Omental fat pad (tissue), 4 donors: ENCODE measurements around the gene CDC42BPG. TPM values are rescaled to one million over a fixed set of nuclear protein-coding genes. Genes with fewer than 3 reads are reported as not detected.

Source experiments
- ATAC-seq: fragments of 150-250 bp; one replicate; pipeline ENCODE4 v1.9.1; 2016; ENCODE audit warnings: mild to moderate bottlenecking, moderate library complexity; ENCODE audit not compliant: low FRiP score
- DNase-seq: peaks from one replicate; pipeline ENCODE4 v3.0.0-alpha.2; 2019; ENCODE audit warnings: low spot score
- total RNA-seq, 4 donors: library from RNA; depleted of rRNA; stranded (reverse); fragments of >200 nt; gene quantifications; one replicate each; pipeline ENCODE4 v1.1.0, GENCODE V29; 2016
- TF ChIP-seq, protein P1 (sequence below), 3 donors: fragments of 450-650 bp; IDR thresholded peaks; one replicate each; pipeline ENCODE4 v1.5.1; 2016 to 2017; ENCODE audit warnings: antibody characterized with exemption in 3 of 3, mild to moderate bottlenecking in 3 of 3, moderate library complexity in 2 of 3

Gene CDC42BPG
- total RNA-seq, 4 donors from 2014 or later: 0.19 to 0.48 (median 0.42) TPM

DNA sequence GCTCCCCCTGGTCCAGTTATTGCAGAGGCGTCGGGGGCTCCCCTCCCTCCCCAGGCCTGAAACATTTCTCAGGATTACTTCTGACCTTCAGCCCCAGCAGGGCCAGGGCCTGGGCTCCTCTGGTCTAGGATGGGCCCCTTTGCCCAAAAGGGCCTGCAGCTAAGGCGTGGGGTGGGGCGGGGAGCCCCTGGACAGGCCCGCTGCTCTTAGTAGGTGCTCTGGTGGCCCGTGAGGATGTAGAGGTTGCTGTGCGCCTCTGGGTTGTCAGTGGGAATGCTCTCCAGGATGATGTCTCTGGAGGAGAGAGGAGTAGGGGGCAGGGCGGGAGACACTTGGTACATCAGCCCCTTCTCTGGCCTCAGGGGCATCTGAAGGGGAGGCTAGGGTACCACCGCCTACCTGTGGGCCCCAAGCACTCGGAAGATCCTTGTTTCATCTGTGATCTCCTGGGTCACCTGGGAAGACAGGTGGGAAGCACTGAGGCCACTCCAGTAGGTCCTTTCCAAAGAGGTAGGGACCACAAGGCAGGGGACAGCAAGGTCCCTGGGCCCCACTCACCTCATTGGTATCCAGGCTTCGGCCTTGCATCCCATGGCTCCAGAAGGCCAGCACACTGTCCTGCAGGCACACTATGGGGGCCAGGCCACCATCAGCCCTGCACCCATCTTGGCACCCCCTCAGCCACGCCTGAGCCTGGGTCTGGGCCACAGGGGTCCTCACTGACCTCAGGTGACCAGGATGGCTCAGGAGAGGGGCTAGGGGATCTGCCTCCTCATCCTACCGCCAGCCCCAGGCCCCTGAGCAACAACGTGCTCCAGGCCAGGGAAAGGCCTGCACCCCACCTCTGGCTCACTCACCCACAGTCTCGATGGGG lies 54.9 kb downstream of the CDC42BPG start:
- no peak for DNase-seq
- no peak for ATAC-seq
- TF ChIP-seq, protein P1, sequence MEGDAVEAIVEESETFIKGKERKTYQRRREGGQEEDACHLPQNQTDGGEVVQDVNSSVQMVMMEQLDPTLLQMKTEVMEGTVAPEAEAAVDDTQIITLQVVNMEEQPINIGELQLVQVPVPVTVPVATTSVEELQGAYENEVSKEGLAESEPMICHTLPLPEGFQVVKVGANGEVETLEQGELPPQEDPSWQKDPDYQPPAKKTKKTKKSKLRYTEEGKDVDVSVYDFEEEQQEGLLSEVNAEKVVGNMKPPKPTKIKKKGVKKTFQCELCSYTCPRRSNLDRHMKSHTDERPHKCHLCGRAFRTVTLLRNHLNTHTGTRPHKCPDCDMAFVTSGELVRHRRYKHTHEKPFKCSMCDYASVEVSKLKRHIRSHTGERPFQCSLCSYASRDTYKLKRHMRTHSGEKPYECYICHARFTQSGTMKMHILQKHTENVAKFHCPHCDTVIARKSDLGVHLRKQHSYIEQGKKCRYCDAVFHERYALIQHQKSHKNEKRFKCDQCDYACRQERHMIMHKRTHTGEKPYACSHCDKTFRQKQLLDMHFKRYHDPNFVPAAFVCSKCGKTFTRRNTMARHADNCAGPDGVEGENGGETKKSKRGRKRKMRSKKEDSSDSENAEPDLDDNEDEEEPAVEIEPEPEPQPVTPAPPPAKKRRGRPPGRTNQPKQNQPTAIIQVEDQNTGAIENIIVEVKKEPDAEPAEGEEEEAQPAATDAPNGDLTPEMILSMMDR (IDR thresholded peaks at IDR 0.05): no peak

DNA sequence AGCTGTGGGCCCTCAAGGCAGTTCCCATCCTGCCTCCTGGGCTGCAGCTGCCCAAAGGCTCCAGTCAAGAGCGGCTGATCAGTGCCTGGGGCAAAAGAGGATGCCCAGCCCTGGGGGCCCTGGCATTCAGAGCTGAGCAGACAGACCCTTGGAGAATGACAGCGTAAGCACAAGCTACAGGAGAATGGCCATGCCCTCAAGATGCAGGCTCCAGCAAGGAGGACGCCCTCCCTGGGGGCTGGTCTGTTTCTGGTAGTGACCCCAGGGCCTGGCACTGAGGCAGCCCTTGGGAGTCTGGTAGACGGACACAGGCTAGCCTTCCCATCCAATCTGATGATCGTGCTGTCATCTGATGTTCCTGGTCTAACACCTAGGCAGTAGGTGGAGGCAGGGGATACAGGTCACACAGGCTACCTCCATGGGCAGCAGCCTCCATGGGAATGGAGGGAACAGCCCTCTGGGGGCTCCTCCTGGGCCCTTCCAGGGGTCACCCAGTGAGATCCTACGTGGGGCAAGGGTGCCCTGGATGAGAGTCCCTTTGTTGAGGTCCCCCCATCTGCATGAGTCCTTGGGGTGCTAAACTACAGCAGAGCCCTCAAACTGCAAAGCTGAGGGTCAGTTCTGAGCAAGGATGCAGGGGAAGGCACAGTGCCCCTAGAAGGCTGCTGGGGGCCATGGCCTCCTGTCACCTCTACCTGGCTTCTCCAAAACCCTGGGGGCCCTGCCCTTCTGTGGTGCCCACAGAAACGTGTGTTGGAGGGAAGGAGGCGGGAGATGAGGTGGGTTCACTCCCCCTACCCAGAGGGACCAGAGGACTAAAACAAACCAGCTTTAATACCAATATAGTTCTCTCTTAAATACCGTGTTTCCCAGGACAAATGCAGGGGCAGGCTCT lies 55.9 kb downstream of the CDC42BPG start:
- ATAC-seq (no peak), DNase-seq (no peak)

DNA sequence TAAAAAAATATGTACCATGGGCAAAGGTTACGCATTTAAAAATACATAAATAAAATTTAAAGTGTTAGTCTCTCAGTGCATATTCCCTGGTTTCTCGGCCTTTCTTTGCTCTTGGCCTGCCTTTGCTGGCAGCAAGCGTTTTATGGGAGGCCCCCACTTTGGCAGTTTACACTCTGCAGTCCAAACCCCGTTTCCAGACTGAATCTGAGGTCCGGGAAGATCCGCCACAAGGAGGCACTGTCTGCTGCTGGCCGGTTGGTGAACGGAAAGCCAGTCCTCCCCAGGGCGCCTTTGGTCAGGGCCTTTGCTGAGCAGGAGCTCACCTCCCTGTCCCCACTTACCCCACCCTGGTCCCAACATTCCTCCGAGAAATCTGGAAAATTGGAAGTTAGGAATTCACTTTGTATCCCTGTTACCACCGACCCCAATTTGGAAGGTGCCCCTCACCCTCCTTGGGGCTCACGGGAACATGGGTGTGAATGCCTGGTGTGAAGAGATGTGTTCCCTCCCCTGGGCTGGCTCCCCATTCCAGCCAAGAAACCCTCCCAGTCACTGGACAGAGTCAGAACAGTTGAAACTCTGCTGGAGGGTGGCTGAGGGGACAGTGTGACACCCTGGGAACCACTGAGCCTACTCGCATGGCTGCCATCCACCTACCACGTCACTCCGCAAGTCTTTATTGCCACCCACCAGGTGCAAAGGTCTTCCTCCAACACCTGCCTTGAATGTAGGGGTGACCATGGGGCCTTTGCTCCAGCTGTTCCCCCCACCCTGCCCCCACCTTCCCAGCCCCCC lies 56.7 kb downstream of the CDC42BPG start:
- DNase-seq (no peak), ATAC-seq (peak; percentile 21)
- TF ChIP-seq, protein P1 (IDR thresholded peaks at IDR 0.05): peak in 1 of 3 donors; percentile 38

More for the DNA sequence above, 55.9 kb downstream of the CDC42BPG start:
- TF ChIP-seq, protein P1 (IDR thresholded peaks at IDR 0.05): no peak

DNA sequence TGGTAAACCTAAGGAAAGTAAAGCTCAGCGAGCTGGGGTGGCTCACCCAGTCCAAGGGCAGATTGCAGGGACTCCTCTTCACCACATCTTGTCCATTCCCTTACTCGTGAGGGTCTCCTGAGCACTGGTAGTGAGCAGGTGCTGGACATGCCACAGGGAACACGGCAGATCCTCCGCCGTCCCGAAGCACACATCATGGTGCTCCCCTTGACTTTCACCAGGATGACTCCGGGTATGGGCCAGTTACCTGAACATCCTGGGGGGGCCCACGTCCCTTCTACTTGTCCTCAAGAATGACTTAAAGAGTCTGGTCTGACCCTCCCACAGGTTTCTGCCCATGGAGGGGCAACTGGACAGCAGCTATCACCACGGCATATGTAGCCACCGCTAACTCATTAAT lies 58.1 kb downstream of the CDC42BPG start:
- no peak for DNase-seq
- ATAC-seq: no peak
- TF ChIP-seq, protein P1 (IDR thresholded peaks at IDR 0.05): no peak

DNA sequence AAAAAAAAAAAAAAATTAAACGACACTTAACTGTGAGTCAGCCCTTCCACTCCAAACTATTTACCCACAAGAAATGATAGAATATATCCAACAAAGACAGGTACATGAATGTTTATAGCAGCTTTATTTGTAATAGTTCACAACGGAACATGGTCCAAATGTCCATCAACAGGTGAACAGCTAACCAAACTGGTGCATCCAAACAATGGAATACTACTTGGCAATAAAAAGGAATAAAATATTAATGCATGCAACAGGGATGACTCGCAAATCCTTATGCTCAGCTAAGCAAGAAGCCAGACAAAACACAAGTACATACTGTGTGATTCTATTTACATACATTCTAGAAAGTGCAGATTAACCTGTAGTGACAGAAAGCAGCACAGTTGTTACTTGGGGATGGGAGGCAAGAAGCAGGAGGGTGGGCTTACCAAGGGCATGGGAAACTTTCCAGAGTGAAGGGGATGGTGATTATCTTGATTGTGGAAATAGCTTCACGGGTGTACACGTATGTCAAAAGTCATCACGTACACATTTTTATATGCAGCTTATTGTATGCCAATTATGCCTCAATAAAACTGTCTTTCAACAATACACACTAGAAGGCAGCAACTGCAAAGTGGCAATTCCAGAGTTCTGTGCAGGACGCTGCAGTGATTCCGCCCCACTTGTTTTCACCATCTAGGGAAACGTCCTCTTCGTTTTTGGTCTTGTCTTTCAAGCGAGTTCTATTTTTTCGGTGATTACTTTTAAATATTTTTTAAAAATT lies 59.5 kb downstream of the CDC42BPG start:
- TF ChIP-seq, protein P1 (IDR thresholded peaks at IDR 0.05): no peak
- DNase-seq: no peak
- ATAC-seq: no peak
